Measurements from ENCODE around the gene PRPS1L1. TPM values are rescaled to one million over a fixed set of nuclear protein-coding genes. Genes with fewer than 3 reads are reported as not detected.

PRPS1L1 gene
- total RNA-seq (2022; extraction: Qiagen RNA extraction) = not detected in 5 replicates

GRCh38 chr7:18027628-18028027 lies at the start of gene PRPS1L1:
PRPS1L1 (minus strand) TSS chr7:18027846.

Other genes starting within 250 kb of the PRPS1L1 start
- gene SNX13, start 87.4 kb downstream of the PRPS1L1 start, total RNA-seq (2022; extraction: Qiagen RNA extraction) = 12.4 to 19.4 TPM (median 16.7 TPM) in 5 replicates

All from A549 treated with Mapracorat at 1 μM for 4 hours (cell line).